OCI-LY1 (cell line): ENCODE measurements around the gene IRF7.

Experiments
- H2AFZ ChIP-seq: fragments of 200-600 bp; sonication (generic), shearing (Covaris generic); 2 replicates; pipeline ENCODE4 v1.6.0; 2014; ENCODE audit warnings: antibody characterized with exemption, mild to moderate bottlenecking, low read length
- H3F3A ChIP-seq: fragments of 200-600 bp; sonication (generic), shearing (Covaris generic); 2 replicates; pipeline ENCODE4 v1.6.0; 2014; ENCODE audit warnings: mild to moderate bottlenecking, antibody characterized with exemption, low read length, moderate library complexity; ENCODE audit not compliant: insufficient read depth
- H3K27ac ChIP-seq: fragments of 200-600 bp; sonication (generic); 2 replicates; pipeline ENCODE4 v1.5.1; 2014; ENCODE audit warnings: low read length, mixed run types, mild to moderate bottlenecking, low read depth; ENCODE audit not compliant: poor library complexity, severe bottlenecking
- H3K27me3 ChIP-seq: fragments of 200-600 bp; sonication (generic); 2 replicates; pipeline ENCODE4 v1.6.0; 2014; ENCODE audit warnings: antibody characterized with exemption, mild to moderate bottlenecking, low read length, moderate library complexity; ENCODE audit not compliant: insufficient read depth
- H3K36me3 ChIP-seq: fragments of 200-600 bp; sonication (generic); 2 replicates; pipeline ENCODE4 v1.6.1; 2014; ENCODE audit warnings: mild to moderate bottlenecking, antibody characterized with exemption, low read length, moderate library complexity, mixed read lengths; ENCODE audit not compliant: insufficient read depth
- H3K4me1 ChIP-seq: fragments of 200-600 bp; sonication (generic); 2 replicates; pipeline ENCODE4 v1.5.1; 2014; ENCODE audit warnings: mild to moderate bottlenecking, low read length, moderate library complexity; ENCODE audit not compliant: insufficient read depth, severe bottlenecking
- H3K4me2 ChIP-seq: fragments of 200-600 bp; sonication (generic), shearing (Covaris generic); 2 replicates; pipeline ENCODE4 v1.6.1; 2014; ENCODE audit warnings: low read length
- H3K4me3 ChIP-seq: fragments of 200-600 bp; sonication (generic); 2 replicates; pipeline ENCODE4 v1.5.1; 2014; ENCODE audit warnings: low read length, low read depth, mild to moderate bottlenecking, mixed read lengths; ENCODE audit not compliant: poor library complexity, severe bottlenecking
- H3K79me2 ChIP-seq: fragments of 200-600 bp; shearing (Covaris generic); 2 replicates; pipeline ENCODE4 v1.6.1; 2016; ENCODE audit warnings: mixed run types, low read length, mixed read lengths; ENCODE audit not compliant: insufficient read depth
- H3K9ac ChIP-seq: fragments of 200-600 bp; sonication (generic), shearing (Covaris generic); 2 replicates; pipeline ENCODE4 v1.6.1; 2014; ENCODE audit warnings: mild to moderate bottlenecking, low read length, mixed read lengths
- H3K9me2 ChIP-seq: fragments of 200-600 bp; sonication (generic), shearing (Covaris generic); 2 replicates; pipeline ENCODE4 v1.6.1; 2014; ENCODE audit warnings: low read depth, mild to moderate bottlenecking, low read length, mixed read lengths
- H3K9me3 ChIP-seq: fragments of 200-600 bp; shearing (Covaris generic); 2 replicates; pipeline ENCODE4 v1.6.1; 2014; ENCODE audit warnings: low read length, mixed read lengths
- H4K20me1 ChIP-seq: fragments of 200-600 bp; sonication (generic), shearing (Covaris generic); 2 replicates; pipeline ENCODE4 v1.6.0; 2016; ENCODE audit warnings: mild to moderate bottlenecking, low read length; ENCODE audit not compliant: insufficient read depth
- EZH2 ChIP-seq: fragments of 200-600 bp; sonication (generic), shearing (Covaris generic); IDR thresholded peaks from 2 replicates; pipeline ENCODE4 v1.8.0; 2017; ENCODE audit warnings: borderline replicate concordance, mixed run types, mild to moderate bottlenecking, antibody characterized with exemption, low read length, moderate library complexity, mixed read lengths
- TF ChIP-seq, protein P1 (sequence below): fragments of 200-600 bp; sonication (generic), shearing (Covaris generic); IDR thresholded peaks from 2 replicates; pipeline ENCODE4 v1.5.1; 2017; ENCODE audit warnings: mild to moderate bottlenecking, antibody characterized with exemption, low read length, moderate library complexity, mixed read lengths

The IRF7 gene

GRCh38 chr11:576811-577610, 38.7 kb downstream of the IRF7 start:
- Histone ChIP-seq H4K20me1 (no peaks in the 10 kb centered on the region), H3K9me2 (no peaks in the 10 kb centered on the region), H3K4me2 (peak overlapping the region; percentile 93), H3K36me3 (peaks cover 10% of the 10 kb centered on the region), H3F3A (no peaks in the 10 kb centered on the region), H3K4me1 (peaks cover 47% of the 10 kb centered on the region), H3K79me2 (peaks cover 50% of the 10 kb centered on the region), H3K9me3 (no peaks in the 10 kb centered on the region), H2AFZ (no peak overlapping the region), H3K9ac (peak overlapping the region; percentile 99), H3K27ac (no peak overlapping the region), H3K27me3 (no peaks in the 10 kb centered on the region), H3K4me3 (peak overlapping the region; percentile 99)
- TF ChIP-seq EZH2: no peak
- TF ChIP-seq, protein P1, sequence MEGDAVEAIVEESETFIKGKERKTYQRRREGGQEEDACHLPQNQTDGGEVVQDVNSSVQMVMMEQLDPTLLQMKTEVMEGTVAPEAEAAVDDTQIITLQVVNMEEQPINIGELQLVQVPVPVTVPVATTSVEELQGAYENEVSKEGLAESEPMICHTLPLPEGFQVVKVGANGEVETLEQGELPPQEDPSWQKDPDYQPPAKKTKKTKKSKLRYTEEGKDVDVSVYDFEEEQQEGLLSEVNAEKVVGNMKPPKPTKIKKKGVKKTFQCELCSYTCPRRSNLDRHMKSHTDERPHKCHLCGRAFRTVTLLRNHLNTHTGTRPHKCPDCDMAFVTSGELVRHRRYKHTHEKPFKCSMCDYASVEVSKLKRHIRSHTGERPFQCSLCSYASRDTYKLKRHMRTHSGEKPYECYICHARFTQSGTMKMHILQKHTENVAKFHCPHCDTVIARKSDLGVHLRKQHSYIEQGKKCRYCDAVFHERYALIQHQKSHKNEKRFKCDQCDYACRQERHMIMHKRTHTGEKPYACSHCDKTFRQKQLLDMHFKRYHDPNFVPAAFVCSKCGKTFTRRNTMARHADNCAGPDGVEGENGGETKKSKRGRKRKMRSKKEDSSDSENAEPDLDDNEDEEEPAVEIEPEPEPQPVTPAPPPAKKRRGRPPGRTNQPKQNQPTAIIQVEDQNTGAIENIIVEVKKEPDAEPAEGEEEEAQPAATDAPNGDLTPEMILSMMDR: no peak

- H3K9ac ChIP-seq: peak within 1 kb of the TSS; percentile 99
- H2AFZ ChIP-seq: peak within 1 kb of the TSS; percentile 16; the same call in 1 of the 2 replicates
- no peaks in the 10 kb centered on the region for H3K9me2 ChIP-seq
- H3K4me2 ChIP-seq: peak within 1 kb of the TSS; percentile 100
- peaks cover 2% of the 10 kb centered on the region; the same call in 1 of the 2 replicates for H3K36me3 ChIP-seq
- H3K9me3 ChIP-seq: no peaks in the 10 kb centered on the region
- H3K27me3 ChIP-seq: no peaks in the 10 kb centered on the region
- H3K27ac ChIP-seq: peak within 1 kb of the TSS; percentile 86
- H3K79me2 ChIP-seq: peaks cover 44% of the 10 kb centered on the region
- H3F3A ChIP-seq: no peaks in the 10 kb centered on the region
- no peaks in the 10 kb centered on the region for H4K20me1 ChIP-seq
- TF ChIP-seq, protein P1: no peak
- no peak for TF ChIP-seq EZH2
- peak within 1 kb of the TSS; percentile 99 for H3K4me3 ChIP-seq
- peaks cover 47% of the 10 kb centered on the region for H3K4me1 ChIP-seq
These were observed 39.6 kb downstream of the IRF7 start, which contains the start of gene PHRF1 for GRCh38 chr11:575996-576768. Gene PHRF1 (plus strand): TSS chr11:576470. CDS start chr11:581513, 5,043 bp downstream.

GRCh38 chr11:575313-575995, 40.3 kb downstream of the IRF7 start:
- Histone ChIP-seq H2AFZ (peak overlapping the region; percentile 16; the same call in 1 of the 2 replicates), H3K4me1 (peaks cover 47% of the 10 kb centered on the region), H3K4me2 (peak overlapping the region; percentile 100), H3K9me2 (no peaks in the 10 kb centered on the region), H3K27me3 (no peaks in the 10 kb centered on the region), H3F3A (no peaks in the 10 kb centered on the region), H3K27ac (no peak overlapping the region), H3K9ac (peak overlapping the region; percentile 84), H3K36me3 (no peaks in the 10 kb centered on the region; the same call in 1 of the 2 replicates), H3K4me3 (peak overlapping the region; percentile 90), H3K9me3 (no peaks in the 10 kb centered on the region), H3K79me2 (peaks cover 38% of the 10 kb centered on the region), H4K20me1 (no peaks in the 10 kb centered on the region)
- TF ChIP-seq, protein P1: no peak
- no peak for TF ChIP-seq EZH2
